HG02763 (cell line): ENCODE measurements around the gene LGALS3.

Experiments
- ATAC-seq: cut with Tn5 transposase; IDR thresholded peaks from one replicate; pipeline ENCODE4 v1.9.1; 2021; ENCODE audit warnings: mild to moderate bottlenecking, moderate library complexity; ENCODE audit not compliant: unreplicated experiment

LGALS3 gene

DNA sequence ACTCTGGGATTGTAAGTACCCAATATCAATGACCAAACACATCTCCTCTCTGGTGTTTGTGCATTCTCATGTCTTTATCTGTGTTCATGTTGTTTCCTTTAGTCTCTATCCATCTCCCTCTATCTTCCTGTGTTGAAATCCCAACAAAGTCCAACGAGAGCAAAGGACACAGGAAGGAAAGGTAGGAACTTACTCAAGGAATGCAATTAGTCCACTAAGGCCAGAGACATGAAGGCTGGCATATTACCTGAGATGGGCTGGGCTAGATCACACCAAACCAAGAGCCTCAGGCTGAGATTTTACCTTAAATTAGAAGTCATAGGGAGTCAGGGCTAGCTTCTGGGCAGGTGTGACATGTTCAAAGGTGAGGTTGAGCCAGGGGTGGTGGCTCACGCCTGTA, 14.3 kb upstream of the LGALS3 start:
- ATAC-seq: no peak

DNA sequence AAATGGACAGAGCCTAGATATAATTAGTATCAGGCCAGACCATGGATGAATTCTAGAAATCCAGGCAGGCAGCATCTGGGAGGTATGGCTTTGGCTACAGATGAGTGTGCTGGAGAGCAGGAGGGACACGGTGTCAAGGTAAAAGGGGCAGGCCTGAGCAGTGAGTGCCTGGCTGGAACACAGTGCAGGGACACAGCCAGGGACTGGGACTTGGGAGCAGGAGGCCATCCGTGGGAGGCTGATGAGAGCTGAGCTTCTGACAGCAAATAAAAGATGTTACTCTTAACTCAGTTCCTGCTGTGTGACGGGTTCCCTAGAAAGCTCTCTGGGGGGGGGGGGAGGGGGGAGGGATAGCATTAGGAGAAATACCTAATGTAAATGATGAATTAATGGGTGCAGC, 13.6 kb upstream of the LGALS3 start:
- no peak for ATAC-seq

DNA sequence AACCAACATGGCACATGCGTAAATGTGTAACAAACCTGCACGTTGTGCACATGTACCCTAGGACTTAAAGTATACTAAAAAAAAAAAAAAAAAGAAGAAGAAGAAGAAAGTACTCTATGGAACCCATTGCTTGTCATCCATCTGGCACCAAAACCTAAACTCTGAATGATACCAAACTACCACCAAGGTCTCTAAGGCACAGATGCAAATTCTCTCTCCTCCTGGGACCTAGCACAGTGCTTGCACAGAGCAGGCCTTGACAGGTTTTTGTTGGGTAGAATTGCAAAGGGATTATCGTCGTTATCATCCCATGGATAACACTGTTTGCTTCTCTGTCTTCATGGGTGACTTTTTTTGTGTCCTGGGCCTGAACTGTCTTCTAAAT, 13.2 kb upstream of the LGALS3 start:
- ATAC-seq: no peak

DNA sequence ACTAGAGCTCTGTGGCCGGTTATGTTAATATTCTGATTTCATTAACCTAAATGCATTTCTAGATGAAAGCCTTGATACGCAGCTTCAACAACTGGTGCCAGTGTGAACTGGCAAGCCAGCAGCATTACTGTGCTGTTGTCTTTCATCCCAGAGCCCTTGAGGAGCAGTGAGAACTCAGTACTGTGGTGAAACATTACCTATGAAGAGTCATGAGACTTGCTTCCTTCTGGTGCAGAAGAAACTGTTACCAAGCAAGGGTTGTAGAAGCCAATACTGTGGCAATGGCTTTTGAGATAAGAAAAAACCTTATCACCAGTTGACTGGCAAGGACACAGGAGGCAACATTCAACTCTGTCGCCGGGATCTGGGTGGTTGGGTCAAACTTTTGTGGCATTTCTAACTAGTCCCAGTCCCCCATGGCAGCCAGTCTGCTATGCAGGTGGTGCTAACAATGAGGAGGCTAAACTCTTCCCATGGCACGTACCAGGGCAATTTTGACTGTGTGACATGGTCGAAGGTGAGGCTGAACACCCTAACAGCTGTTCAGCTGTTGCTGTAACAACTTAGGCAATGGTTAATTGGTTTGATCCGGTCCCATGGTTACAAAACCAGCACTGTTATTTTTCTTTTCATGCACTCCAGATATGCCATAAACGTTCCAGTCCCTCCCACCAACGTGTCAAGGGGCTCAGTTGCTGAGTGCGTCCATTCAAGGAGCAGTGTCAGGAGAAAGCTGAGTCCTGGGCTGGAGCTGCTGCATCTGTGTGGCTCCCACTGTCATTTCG, 12.6 kb upstream of the LGALS3 start:
- no peak for ATAC-seq

DNA sequence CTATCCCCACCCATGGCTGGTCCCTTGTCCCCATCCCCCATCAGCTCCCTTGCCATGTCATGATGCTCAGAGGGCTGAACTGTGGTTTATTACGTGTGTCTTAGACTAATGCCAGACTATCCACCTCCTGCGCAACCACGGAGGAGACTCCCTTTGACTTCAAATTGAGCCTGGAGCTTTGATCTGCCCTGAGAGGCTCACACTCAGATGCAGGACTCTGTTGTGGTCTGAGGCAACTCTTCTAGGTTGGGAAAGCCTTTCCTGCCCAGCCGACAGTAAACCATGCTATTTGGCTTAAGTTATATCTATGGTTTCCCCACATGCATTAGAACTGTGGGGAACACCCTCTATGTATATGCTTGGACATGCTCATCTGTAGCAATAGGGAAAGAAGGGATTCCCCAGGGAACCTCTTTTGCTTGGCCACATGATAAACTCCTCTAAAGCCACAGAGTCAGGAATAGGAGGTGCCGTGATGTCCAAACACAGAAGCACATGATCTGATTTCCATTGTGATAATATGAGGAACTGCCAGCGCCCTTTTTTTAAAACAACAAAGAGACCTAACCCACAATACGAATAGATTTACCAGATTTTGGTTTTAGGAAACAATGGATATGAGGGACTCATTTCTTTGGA, 11.1 kb upstream of the LGALS3 start:
- ATAC-seq: no peak

DNA sequence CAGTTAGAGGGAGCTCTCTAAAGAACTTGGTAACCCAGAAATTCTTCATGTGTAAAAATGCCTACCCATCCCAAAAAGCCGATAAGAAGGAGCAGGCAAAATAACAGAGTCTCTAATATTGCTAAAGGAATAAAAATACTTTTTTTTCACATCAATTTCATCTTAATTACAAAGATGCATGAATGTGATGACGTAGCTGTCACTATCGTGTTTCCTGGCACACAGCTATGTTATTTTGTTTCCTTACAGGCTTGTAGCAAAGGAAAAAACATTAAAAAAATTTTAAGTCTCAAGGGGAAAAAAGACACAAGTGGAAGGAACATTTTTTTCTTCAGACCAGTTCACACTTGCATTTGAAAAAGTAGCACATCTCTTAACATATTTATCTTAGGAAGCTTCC, 10.3 kb upstream of the LGALS3 start:
- ATAC-seq: no peak

DNA sequence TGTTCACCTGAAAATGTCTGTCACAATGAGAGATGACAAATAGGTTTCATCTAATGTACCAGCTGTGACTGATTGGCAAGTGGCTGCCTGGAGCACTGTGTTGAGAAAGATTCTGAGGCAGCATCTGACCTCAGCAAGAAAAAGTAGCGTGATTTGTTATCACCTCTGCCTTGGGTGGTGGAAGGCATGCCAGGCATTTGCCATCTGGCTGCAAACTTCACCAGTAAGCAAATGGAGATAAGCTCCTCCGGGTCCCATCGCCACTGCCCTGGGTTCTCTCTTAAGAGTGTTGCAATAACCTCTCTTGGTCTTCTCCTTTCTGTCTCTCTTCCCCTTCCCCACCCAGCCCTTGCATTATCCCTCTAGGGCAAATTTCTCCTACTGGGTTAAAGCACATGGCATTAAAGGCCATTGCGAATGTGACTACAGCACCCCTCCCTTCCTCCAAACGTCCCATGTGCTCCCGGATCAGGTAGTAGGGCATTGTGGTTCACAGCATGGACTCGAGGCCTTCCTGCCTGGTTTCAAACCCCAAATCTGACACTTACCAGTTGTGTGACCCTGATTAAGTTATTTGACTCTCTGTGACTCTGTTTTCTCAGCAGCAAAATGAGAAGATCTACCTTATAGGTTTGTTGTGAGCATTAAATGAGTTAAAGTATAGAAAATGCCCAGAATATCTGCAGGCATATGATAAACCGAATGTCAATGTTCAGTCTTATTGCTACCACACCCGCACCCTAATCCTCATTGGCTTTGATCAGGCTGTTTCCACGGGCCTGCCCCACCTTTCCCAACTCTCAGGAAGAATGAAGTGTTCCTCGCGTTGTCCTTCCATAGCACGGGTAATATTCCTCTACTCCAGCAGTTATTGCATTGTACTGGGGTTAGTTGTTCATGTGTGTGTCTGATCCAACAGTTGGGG, 8.2 kb upstream of the LGALS3 start:
- no peak for ATAC-seq

DNA sequence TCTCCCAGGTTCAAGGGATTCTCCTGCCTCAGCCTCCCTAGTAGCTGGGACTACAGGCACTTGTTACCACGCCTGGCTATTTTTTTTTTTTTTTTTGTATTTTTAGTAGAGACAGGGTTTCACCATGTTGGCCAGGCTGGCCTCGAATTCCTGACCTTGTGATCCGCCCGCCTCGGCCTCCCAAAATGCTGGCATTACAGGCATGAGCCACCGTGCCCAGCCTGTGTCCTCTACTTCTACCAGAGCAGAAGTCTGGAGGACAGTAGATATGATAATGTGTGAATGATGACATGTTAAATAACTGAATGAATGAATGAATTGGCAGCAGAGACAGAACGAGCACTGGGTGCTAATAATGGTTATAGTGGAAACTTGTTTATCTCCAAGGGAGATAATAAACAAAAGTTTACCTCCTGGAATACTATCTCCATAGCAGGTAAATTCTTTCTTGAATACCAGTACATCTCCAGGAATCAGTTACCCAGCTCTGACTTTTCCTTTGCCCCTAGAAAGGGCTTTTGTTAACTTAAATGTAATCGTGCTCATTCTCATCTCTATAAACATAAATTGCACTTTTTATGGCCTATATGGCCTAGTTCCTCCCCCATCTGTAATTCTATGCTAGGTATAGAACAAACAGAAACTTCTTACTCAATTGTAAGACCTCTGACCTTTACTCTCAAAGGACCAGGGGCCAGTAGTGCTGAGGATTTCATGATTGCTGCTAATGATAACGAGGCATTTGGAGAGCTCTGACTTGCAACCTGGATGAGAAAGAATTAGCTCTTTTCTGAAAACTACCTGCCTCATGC, 7.2 kb upstream of the LGALS3 start:
- no peak for ATAC-seq

DNA sequence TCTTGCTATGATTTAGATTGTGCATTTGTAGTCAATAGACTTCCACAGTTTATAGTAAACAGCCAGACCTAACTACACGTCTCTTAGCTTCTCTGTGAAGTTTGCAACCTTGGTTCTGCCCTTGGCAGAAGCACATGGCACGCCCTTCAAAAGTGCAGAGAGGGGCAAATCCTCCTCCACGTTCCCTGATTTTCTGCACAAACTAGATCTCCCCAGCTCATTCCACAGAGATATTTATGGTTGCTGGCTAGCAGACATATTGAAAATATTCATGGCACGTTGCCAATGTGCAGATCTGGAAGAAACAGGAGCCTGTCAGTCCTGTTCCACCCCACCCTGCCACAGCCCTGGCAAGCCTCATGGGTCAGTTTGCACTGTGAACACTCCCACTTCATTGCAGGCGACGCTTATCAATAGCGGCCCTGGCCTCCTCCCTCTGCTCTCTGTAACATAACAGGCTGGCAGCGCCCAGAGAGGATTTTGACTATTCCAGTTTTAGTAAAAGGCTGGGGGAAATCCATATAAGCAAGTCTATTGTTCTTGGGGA, 6.5 kb upstream of the LGALS3 start:
- ATAC-seq: no peak

DNA sequence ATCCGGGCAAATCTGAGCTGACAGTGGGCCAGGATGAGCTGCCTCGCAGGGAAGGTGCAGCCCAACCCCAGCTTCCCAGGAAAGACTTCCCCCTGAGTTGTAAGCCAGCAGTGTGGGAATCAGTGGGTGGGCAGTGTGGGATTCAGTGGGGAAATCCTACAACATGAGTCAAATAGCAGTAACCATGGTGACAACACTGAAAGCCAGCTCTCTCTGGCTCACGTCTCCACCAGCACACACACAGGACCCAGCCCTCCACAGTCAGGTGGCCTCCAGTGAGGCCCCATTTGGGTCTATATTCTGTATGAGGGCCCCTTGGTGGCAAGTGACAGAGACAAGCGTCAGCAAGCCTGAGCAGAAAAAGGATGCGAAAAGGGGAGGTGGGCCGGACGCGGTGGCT, 6.0 kb upstream of the LGALS3 start:
- ATAC-seq: no peak

DNA sequence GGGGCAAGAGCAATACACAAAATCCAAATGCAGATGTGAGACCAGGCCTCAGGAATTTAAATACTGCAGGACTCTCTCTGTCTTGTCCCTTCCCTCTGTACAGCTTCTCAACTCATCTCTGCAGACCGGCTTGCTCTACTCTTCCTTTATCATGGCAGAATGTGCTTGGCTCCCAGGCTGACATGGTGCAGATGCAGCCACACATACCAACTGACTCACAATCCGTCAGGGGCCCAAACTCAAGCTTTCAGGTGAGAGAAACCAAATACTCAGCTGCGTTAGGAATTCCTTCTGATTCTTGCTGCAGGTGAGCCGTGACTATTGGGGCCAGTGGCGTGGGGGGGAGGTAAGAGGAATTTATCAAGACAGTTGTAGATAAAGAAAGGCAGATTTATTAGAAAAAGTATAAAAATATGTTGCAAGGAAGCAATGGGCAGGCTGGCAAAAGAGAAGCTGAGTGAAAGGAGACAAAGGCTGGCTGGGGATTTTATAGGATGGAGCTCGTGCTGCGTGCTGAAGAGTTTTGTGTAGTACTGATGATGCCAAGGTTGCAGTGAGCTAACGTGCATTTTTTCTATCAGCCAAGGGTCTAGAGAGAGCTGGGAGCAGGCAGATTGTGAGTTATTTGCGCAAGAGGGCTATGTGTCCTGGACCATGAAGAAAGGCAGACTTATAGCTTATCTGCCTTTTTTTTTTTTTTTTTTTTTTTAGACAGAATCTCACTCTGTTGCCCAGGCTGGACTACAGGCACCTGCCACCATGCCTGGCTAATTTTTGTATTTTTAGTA, 5.0 kb upstream of the LGALS3 start:
- no peak for ATAC-seq

DNA sequence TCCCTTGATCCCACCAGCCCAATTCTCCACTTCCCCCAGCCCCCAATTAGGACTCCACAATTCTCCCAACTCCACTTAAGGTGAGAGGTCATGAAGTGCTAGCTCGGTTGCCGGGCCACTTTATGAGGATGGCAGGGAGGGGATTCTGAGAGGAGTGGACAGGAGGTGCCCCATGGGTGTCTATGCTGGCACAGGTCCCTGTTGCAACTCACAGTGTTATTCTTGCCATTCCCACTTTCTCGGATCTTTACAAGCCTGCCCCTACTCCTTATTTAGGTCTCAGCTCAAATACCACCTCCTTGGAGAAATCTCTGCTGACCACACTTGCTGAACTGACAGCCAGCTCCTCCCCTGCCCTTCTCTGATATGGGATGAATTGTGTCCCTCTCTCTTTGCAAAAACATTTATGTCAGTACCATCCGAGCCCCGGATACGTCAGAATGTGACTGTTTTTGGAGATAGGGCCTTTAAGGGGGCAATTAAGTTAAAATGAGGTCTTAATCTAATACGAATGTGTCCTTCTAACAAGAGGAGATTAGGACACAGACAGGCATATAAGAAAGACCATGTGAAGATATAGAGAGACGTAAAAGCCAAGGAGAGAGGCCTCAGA, 4.2 kb upstream of the LGALS3 start:
- ATAC-seq: no peak

DNA sequence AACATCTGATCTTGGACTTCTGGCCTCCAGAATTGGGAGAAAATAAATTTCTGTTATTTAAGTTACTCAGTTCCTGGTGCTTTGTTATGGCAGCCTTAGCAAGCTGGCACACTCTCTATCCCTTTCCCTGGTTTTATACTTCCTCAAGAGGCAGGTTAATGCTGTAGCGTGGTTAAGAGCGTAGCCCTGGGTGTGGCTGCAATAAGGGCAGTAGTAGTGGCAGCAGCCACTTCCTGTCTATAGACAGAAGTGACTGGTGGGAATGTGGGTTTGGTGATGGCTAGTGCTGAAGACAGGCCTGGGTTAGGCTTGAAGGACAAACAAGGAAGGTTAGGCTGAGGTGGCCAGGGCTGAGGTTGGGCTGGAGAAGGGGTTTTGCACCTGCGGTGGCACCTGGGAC, 3.6 kb upstream of the LGALS3 start:
- no peak for ATAC-seq

DNA sequence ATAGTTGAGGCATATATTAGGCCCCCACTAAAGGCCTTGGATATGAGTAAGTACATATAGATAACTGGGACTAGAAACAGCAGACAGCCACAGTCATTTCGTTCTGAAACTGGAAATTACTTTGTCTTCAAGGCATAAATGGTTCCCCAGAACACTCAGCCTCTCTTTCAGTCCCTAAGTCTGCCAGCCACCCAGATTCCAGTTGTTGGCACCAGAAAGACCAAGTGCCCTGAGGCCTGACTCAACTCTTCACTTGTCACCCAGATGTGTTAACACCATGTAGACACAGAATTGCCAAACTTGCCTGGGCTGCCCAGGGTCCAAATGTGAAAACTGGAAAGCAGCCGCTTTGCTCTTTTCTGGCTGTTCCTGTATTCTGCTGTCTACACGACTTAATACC, 3.0 kb upstream of the LGALS3 start:
- no peak for ATAC-seq

DNA sequence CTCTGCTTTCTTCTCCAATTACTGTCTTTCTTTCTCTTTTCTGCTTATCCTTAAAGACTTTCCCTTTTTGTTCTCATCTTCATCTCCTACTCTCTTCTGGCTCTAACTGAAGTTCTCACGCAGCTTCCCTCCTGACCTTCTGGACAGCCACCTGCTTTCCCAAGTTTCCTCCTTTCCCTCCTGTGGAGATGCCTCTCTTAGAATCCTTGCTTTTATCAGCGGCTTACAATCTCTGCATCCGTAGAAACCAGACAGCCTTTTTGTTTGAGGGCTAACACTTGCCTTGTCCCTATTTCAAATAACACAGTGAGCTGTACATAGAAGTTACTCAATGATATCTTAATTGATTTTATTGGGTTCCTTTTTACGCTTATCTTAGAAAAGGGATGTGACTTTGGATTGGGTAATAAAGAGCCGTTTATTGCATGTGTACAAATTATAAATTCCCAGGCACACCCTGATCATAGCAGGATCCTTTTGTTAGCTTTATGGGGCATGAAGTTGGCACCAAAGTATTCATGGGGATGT, 2.1 kb upstream of the LGALS3 start:
- ATAC-seq: no peak

DNA sequence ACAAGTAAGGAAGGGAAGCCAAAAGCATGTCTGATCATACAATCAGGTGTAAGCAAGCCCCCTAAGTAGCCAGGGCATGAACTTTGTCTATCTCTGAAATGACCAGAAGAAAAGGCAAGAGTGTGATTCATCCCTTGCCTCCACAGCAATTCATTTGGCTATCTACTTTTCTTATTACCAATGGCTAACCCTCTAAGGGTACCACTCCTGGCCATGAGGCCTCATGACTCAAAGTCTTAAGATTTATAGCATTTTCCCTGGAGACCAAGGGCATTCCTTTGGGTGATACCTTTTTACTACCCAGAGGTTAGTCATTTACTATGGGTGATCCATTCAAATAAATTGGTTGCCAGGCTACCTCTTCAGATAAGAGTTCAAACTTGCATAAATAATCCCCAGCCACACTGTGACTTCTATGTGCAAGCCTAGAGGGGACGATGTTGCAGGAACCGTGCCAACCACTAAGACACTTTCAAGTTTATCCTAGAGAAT, 1.5 kb upstream of the LGALS3 start:
- no peak for ATAC-seq

DNA sequence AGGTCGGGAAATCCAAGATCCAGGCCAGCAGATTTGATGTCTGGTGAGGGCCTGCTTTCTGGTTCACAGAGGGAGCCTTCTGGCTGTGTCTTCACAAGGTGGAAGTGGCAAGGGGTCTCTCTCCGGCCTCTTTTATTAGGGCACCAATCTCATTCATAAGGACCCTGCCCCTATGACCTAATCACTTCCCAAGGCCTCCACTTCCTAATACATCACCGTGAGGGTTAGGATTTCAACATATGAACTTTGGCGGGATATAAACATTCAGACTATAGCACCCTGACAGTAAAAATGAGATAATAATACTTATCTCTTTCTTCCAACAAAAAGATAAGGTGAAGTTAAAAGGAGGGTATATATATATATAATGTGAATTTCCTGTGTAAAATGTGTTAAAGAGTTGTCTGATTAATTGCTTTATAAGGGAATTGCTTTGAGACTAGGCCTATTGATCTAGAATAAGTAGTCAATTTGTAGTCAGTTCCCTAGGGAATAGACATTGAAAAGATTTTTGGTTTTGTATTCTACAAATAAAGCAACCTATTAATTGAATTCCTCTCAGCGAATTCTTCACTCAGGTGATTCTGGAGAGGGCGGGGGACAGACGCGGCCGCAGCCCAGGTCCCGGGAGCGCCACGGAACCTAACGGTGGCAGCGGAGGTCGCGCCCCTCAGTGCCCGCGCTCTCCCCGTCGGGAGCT, 516 bp upstream of the LGALS3 start:
- no peak for ATAC-seq

DNA sequence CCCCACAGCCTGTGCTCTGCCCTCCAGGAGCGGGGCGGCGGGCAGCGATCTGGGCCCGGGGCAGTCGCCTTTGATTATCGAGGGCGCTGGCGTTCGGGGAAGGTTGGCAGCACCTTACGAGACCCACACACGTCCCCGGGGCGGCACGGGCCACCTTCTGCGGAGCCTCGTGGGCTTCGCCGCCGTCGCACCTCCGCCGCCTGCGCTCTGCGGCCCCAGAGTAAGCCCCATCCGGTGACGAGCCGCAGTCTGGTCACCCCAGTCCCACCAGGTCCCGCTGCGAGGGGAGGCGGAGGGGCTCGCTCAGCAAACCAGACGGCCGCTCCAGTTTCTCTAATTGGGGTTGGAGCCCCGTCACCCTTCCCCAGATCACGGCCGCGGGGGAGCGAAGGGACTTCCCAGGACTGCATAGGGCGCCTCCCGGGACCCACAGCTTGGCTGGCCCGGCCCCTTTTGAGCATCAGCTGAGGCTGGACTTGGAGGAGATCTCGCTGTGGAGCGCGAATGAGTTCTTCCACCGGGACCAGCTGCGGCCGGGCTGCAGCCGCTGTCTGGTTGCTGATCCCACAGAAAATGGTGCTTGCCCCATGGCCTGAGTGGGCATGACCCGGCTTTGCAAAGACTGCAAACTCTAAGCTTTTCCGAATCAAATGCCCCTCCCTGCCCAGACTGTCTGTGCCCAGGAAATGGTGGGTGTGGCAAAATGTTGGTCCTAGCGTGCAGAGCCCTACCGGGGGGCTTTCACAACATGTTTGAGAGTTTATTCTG, 560 bp downstream of the LGALS3 start:
- ATAC-seq: peak; percentile 49
